HCT116 (cell line): Measurements from ENCODE around the gene SIPA1L3. TPM values are rescaled to one million over a fixed set of nuclear protein-coding genes. Genes with fewer than 3 reads are reported as not detected.

Experiments
- ATAC-seq: fragments of 200-7000 bp; cut with Tn5 transposase; 2 replicates; pipeline ENCODE4 v1.9.1; 2020; ENCODE audit warnings: mild to moderate bottlenecking, moderate library complexity
- BruUV-seq: library from RNA; stranded (reverse); fragments of 400-500 nt; replicated peaks from 2 replicates; lab custom pipeline; 2021; lab: Mats Ljungman, UMichigan
- CTCF ChIA-PET: fragments of 300-600 bp; sonication (Branson Sonifier 250); formaldehyde crosslinking; loops from one replicate; lab custom pipeline; 2021; ENCODE audit warnings: antibody characterized with exemption; lab: Charles Lee
- POLR2A ChIA-PET: fragments of 300-600, 350-600 bp; sonication (Branson Sonifier 250); formaldehyde crosslinking; loops from one replicate; lab custom pipeline; 2021; ENCODE audit warnings: antibody characterized with exemption; lab: Charles Lee
- RAD21 ChIA-PET, 2 experiments: fragments of 300-600 bp; sonication (Branson Sonifier 250); formaldehyde crosslinking; loops; one replicate each; lab custom pipeline; 2023; ENCODE audit warnings: low total read pairs in 2 of 2; ENCODE audit not compliant: uncharacterized antibody in 2 of 2, unreplicated experiment in 2 of 2, low non-redundant PET in 1 of 2; lab: Charles Lee
- DNase-seq: peaks from one replicate; pipeline ENCODE4 v3.0.0-alpha.2; 2010; ENCODE audit warnings: low read depth, low spot score
- H2AFZ ChIP-seq: fragments of 200-600 bp; shearing (Covaris generic), sonication (generic); 2 replicates; pipeline ENCODE4 v1.6.1; 2017; ENCODE audit warnings: low read depth, mixed run types, mixed read lengths, antibody characterized with exemption, low read length; ENCODE audit not compliant: poor library complexity, severe bottlenecking
- H3K27ac ChIP-seq: 2 replicates; pipeline ENCODE4 v1.5.1; 2012; ENCODE audit warnings: low read depth, low read length
- H3K27me3 ChIP-seq: fragments of 200-600 bp; sonication (generic); 2 replicates; pipeline ENCODE4 v1.6.1; 2016; ENCODE audit warnings: mixed run types, low read length, mixed read lengths; ENCODE audit not compliant: insufficient read depth
- H3K36me3 ChIP-seq, 2 experiments: fragments of 200-500 bp in 1 of 2; fragments of 200-600 bp in 1 of 2; sonication (Bioruptor generic) in 1 of 2; sonication (generic) in 1 of 2; 2 replicates each; pipeline versions ENCODE4 v1.5.1 to v1.6.1; 2014 to 2016; ENCODE audit warnings: low read length in 2 of 2, inconsistent platforms in 1 of 2, mixed read lengths in 1 of 2, mixed run types in 1 of 2; ENCODE audit not compliant: insufficient read depth in 2 of 2, control insufficient read depth in 1 of 2
- H3K4me1 ChIP-seq, 2 experiments: fragments of 200-600 bp in 1 of 2; sonication (generic) in 1 of 2; 2 replicates each; pipeline versions ENCODE4 v1.5.1 to v1.6.1; 2012 to 2017; ENCODE audit warnings: low read length in 2 of 2, inconsistent platforms in 1 of 2, mild to moderate bottlenecking in 1 of 2, mixed read lengths in 1 of 2, mixed run types in 1 of 2, moderate library complexity in 1 of 2; ENCODE audit not compliant: insufficient read depth in 2 of 2, control insufficient read depth in 1 of 2
- H3K4me2 ChIP-seq: fragments of 200-600 bp; sonication (generic); 2 replicates; pipeline ENCODE4 v1.6.1; 2017; ENCODE audit warnings: mixed run types, low read length, mixed read lengths
- H3K4me3 ChIP-seq, 2 experiments: fragments of 200-600 bp in 1 of 2; sonication (generic) in 1 of 2; replicated peaks in 1 of 2; 2 replicates each; pipeline ENCODE4 v1.5.1; 2011 to 2016; ENCODE audit warnings: low read length in 2 of 2, control low read depth in 1 of 2, low read depth in 1 of 2, mild to moderate bottlenecking in 1 of 2, mixed read lengths in 1 of 2, mixed run types in 1 of 2
- H3K79me2 ChIP-seq: fragments of 200-600 bp; sonication (generic); 2 replicates; pipeline ENCODE4 v1.6.1; 2017; ENCODE audit warnings: mild to moderate bottlenecking, mixed run types, low read length, moderate library complexity, mixed read lengths; ENCODE audit not compliant: insufficient read depth
- H3K9ac ChIP-seq: fragments of 200-600 bp; sonication (generic); 2 replicates; pipeline ENCODE4 v1.6.1; 2016; ENCODE audit warnings: low read length, mixed read lengths
- H3K9me2 ChIP-seq: fragments of 200-600 bp; sonication (generic), shearing (Covaris generic); 2 replicates; pipeline ENCODE4 v1.6.1; 2017; ENCODE audit warnings: mixed run types, mild to moderate bottlenecking, moderate library complexity; ENCODE audit not compliant: insufficient read depth
- H3K9me3 ChIP-seq, 2 experiments: fragments of 200-500 bp in 1 of 2; fragments of 200-600 bp in 1 of 2; sonication (Bioruptor generic) in 1 of 2; sonication (generic) in 1 of 2; 2 replicates each; pipeline ENCODE4 v1.6.1; 2014 to 2017; ENCODE audit warnings: low read length in 2 of 2, mixed read lengths in 2 of 2, inconsistent platforms in 1 of 2, low read depth in 1 of 2, mild to moderate bottlenecking in 1 of 2, mixed run types in 1 of 2, moderate library complexity in 1 of 2; ENCODE audit not compliant: control insufficient read depth in 1 of 2, insufficient read depth in 1 of 2
- H4K20me1 ChIP-seq: fragments of 200-600 bp; sonication (generic), shearing (Covaris generic); 2 replicates; pipeline ENCODE4 v1.6.1; 2017; ENCODE audit warnings: mixed run types, mild to moderate bottlenecking, moderate library complexity; ENCODE audit not compliant: insufficient read depth
- EGR1 ChIP-seq: IDR thresholded peaks from 2 replicates; pipeline ENCODE4 v1.6.1; 2012; ENCODE audit warnings: low read depth
- EZH2 ChIP-seq: fragments of 200-600 bp; sonication (generic); IDR thresholded peaks from 2 replicates; pipeline ENCODE4 v1.6.1; 2017; ENCODE audit warnings: antibody characterized with exemption, mixed run types
- EZH2phosphoT487 ChIP-seq: fragments of 200-600 bp; IDR thresholded peaks from 2 replicates; pipeline ENCODE4 v1.6.1; 2018; ENCODE audit warnings: antibody characterized with exemption, borderline replicate concordance
- FOSL1 ChIP-seq: IDR thresholded peaks from 2 replicates; pipeline ENCODE4 v1.6.1; 2012; ENCODE audit warnings: low read depth
- JUND ChIP-seq: IDR thresholded peaks from 2 replicates; pipeline ENCODE4 v1.6.1; 2012
- SIN3A ChIP-seq: IDR thresholded peaks from 2 replicates; pipeline ENCODE4 v1.6.1; 2012; ENCODE audit warnings: low read depth
- SRF ChIP-seq: IDR thresholded peaks from 2 replicates; pipeline ENCODE4 v1.6.1; 2012; ENCODE audit warnings: low read depth
- TCF7L2 ChIP-seq: IDR thresholded peaks from 2 replicates; pipeline ENCODE4 v1.7.0; 2011; ENCODE audit warnings: borderline replicate concordance, inconsistent platforms; ENCODE audit not compliant: insufficient read depth, insufficient read length; ENCODE audit errors: extremely low read depth
- ZBTB33 ChIP-seq: IDR thresholded peaks from 2 replicates; pipeline ENCODE4 v1.6.1; 2011; ENCODE audit warnings: mild to moderate bottlenecking, low read length, moderate library complexity; ENCODE audit not compliant: insufficient replicate concordance; ENCODE audit errors: extremely low read depth
- intact Hi-C: fragments of 100-400 bp; cut with micrococcal nuclease; formaldehyde crosslinking; loops from 2 replicates; pipeline ENCODE4 v1.10.0; 2022
- total RNA-seq: library from RNA; stranded (reverse); gene quantifications from one replicate; pipeline ENCODE4 v1.2.1, GENCODE V29; 2021; ENCODE audit not compliant: unreplicated experiment
- TF ChIP-seq, protein P1 (sequence below): IDR thresholded peaks from 2 replicates; pipeline ENCODE4 v1.6.1; 2012; ENCODE audit warnings: low read depth

Gene SIPA1L3
- total RNA-seq, 1 experiment from 2014 or later = 41.8 TPM

DNA sequence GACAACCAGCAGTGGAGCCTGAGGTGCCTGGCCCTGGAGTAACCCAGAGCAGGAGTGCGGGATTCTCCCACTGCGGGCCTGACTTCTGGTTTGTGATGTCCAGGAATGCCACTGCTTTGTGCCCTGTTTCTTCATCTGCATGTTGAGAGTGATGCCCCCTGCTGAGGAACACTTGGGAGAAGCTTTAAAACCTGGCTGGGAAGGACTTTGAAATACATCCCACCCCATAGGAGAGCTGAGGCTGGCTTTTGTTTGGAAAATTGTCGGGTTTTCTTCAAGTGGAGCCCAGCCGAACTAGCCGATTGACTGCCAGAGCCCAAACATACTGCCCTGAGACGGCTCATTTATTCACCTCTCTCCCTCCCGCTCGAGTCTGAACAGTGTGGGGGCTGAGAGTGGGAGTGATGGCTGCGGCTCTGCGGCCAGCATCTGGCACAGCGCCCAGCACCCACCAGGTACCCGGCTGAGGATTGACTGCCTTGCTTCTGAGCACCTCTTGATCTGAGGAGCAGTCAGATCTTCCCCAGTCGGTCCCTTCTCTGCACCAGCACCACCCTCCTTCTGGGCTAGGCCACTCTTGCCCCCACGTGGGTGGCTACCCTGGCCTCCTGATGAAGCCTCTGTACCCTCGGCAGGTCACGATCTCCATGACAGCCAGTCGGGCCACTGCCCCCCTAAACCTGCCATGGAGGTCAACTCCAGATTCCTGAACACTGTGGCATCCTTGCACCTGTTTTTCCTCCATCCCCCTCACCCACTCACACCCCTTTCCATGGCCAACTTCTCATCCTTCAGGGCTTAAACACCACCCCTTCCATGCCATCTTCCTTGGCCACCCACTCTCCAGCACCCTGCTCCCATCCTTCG lies 148.9 kb downstream of the SIPA1L3 start:
- Histone ChIP-seq H3K4me1 (peaks cover 2 to 9% of the 10 kb centered on the region in 2 experiments; a peak in 1 of 4 replicates), H2AFZ (no peak overlapping the region), H3K9ac (no peak overlapping the region), H3K4me3 (no peak overlapping the region), H3K27me3 (no peaks in the 10 kb centered on the region), H3K79me2 (no peaks in the 10 kb centered on the region; the same call in 1 of the 2 replicates), H3K9me2 (no peaks in the 10 kb centered on the region), H4K20me1 (no peaks in the 10 kb centered on the region), H3K4me2 (no peak overlapping the region), H3K36me3 (no peaks in the 10 kb centered on the region), H3K9me3 (no peaks in the 10 kb centered on the region), H3K27ac (no peak overlapping the region)
- DNase-seq = no peak
- POLR2A ChIA-PET = no interaction called here
- BruUV-seq = no TSS peak
- CTCF ChIA-PET = no interaction called here
- RAD21 ChIA-PET = no interaction called here
- intact Hi-C loops = no loop called here
- no peak for TF ChIP-seq EZH2phosphoT487
- TF ChIP-seq, protein P1, sequence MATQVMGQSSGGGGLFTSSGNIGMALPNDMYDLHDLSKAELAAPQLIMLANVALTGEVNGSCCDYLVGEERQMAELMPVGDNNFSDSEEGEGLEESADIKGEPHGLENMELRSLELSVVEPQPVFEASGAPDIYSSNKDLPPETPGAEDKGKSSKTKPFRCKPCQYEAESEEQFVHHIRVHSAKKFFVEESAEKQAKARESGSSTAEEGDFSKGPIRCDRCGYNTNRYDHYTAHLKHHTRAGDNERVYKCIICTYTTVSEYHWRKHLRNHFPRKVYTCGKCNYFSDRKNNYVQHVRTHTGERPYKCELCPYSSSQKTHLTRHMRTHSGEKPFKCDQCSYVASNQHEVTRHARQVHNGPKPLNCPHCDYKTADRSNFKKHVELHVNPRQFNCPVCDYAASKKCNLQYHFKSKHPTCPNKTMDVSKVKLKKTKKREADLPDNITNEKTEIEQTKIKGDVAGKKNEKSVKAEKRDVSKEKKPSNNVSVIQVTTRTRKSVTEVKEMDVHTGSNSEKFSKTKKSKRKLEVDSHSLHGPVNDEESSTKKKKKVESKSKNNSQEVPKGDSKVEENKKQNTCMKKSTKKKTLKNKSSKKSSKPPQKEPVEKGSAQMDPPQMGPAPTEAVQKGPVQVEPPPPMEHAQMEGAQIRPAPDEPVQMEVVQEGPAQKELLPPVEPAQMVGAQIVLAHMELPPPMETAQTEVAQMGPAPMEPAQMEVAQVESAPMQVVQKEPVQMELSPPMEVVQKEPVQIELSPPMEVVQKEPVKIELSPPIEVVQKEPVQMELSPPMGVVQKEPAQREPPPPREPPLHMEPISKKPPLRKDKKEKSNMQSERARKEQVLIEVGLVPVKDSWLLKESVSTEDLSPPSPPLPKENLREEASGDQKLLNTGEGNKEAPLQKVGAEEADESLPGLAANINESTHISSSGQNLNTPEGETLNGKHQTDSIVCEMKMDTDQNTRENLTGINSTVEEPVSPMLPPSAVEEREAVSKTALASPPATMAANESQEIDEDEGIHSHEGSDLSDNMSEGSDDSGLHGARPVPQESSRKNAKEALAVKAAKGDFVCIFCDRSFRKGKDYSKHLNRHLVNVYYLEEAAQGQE = no peak
- no peak for TF ChIP-seq FOSL1
- no peak for TF ChIP-seq SIN3A
- no peak for TF ChIP-seq JUND
- no peak for TF ChIP-seq ZBTB33
- no peak for TF ChIP-seq EGR1
- TF ChIP-seq SRF = no peak
- TF ChIP-seq TCF7L2 = no peak
- TF ChIP-seq EZH2 = no peak
- ATAC-seq = no peak
